Measurements from ENCODE around the gene LRRC49. TPM values are rescaled to one million over a fixed set of nuclear protein-coding genes. Genes with fewer than 3 reads are reported as not detected.

LRRC49 gene
- total and polyA plus RNA-seq, 7 donors = 0.44 to 4.4 (median 1.7) TPM

GRCh38 chr15:71005895-71006294 is 113.3 kb downstream of the LRRC49 start:
- Histone ChIP-seq H3K9me3 (no peaks in the 10 kb centered on the region), H3K4me3 (no peak overlapping the region), H3K27me3 (ENCODE audit: insufficient read depth in 3 of 3, low read length in 2 of 3) (no peaks in the 10 kb centered on the region), H3K4me1 (no peaks in the 10 kb centered on the region), H3K27ac (no peak overlapping the region), H3K36me3 (ENCODE audit: insufficient read depth in 1 of 2, low read depth in 1 of 2) (no peaks in the 10 kb centered on the region)
- intact Hi-C loops (cut with DNase I) = no loop called here
- no peak for DNase-seq
- ATAC-seq = no peak
- TF ChIP-seq CTCF (IDR thresholded peaks at IDR 0.05) = no peak
- WGBS, 3 donors = 59 to 66% (median 65%) methylated on average over 1 of the region's 1 CpG

- DNase-seq = no peak
- intact Hi-C loops (cut with DNase I) = no loop called here
- Histone ChIP-seq H3K27me3 (ENCODE audit: insufficient read depth in 3 of 3, low read length in 2 of 3) (no peaks in the 10 kb centered on the region), H3K9me3 (no peaks in the 10 kb centered on the region), H3K27ac (no peak overlapping the region), H3K4me3 (no peak overlapping the region), H3K4me1 (no peaks in the 10 kb centered on the region), H3K36me3 (ENCODE audit: insufficient read depth in 1 of 2, low read depth in 1 of 2) (no peaks in the 10 kb centered on the region)
- 67 to 83% (median 71%) methylated on average over 2 of the region's 2 CpGs for WGBS, 3 donors
- no peak for TF ChIP-seq CTCF (IDR thresholded peaks at IDR 0.05)
- ATAC-seq = no peak
Measured at GRCh38 chr15:71008250-71008870, 115.7 kb downstream of the LRRC49 start.

DNA sequence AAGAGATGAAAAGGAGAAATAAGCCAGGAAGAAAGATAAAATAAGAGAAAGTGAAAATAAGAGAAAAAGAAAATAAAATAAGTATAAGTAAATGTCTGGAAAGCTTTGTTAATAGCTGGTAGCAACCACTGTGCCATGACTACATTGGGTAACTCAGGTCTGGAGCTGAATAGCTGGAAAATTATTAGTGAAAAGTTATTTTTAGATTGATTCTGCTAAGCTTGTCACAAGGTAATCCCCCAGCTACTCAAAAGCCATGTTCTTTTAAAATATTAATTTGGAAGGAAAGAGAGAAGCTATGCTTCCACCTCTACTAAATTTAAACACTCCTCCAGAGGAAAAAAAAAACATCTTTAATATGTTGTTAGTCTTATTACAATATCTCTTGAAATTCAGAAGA is 117.8 kb downstream of the LRRC49 start:
- no peak overlapping the region for H3K27ac ChIP-seq
- no peak for ATAC-seq

DNA sequence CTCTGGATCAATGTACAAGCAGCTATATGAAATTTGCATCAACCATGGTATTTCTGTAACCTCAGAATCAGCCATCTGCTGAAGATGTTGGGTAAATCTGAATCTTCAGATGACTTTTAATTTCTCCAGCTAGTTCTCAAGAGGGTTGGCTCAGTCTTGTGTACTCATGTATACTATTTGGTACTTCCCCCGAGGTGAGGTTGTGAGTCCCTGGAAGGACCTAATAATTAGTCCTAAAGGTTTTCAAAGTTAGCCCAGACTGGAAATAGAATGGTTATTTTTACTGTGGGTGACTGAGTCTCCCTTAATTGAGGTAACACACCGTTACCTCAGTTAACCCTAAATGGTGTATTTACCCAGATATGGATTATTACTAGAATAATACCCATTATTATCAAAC is 118.4 kb downstream of the LRRC49 start:
- Histone ChIP-seq H3K27me3 (ENCODE audit: insufficient read depth in 3 of 3, low read length in 2 of 3) (no peaks in the 10 kb centered on the region), H3K4me1 (no peaks in the 10 kb centered on the region), H3K9me3 (no peaks in the 10 kb centered on the region), H3K4me3 (no peak overlapping the region), H3K36me3 (ENCODE audit: insufficient read depth in 1 of 2, low read depth in 1 of 2) (no peaks in the 10 kb centered on the region), H3K27ac (no peak overlapping the region)
- 43 to 67% (median 58%) methylated on average over 2 of the region's 2 CpGs for WGBS, 3 donors
- ATAC-seq (no peak), DNase-seq (no peak)
- no peak for TF ChIP-seq CTCF (IDR thresholded peaks at IDR 0.05)
- intact Hi-C loops (cut with DNase I) = loop anchor here (5.0 to 10.0 kb wide), 2 partner anchors 431 to 434 kb away; no protein-coding TSS in a partner anchor

More for the DNA sequence above, 117.8 kb downstream of the LRRC49 start:
- H3K4me1 ChIP-seq = no peaks in the 10 kb centered on the region
- intact Hi-C loops (cut with DNase I) = loop anchor here (5.0 to 10.0 kb wide), 2 partner anchors 432 to 434 kb away; no protein-coding TSS in a partner anchor
- no peak overlapping the region for H3K4me3 ChIP-seq
- H3K27me3 ChIP-seq (ENCODE audit: insufficient read depth in 3 of 3, low read length in 2 of 3) = no peaks in the 10 kb centered on the region
- no peak for DNase-seq
- TF ChIP-seq CTCF (IDR thresholded peaks at IDR 0.05) = no peak
- no peaks in the 10 kb centered on the region for H3K36me3 ChIP-seq (ENCODE audit: insufficient read depth in 1 of 2, low read depth in 1 of 2)
- no peaks in the 10 kb centered on the region for H3K9me3 ChIP-seq

Data from psoas muscle (tissue), 8 donors.